HG03135 (cell line): ENCODE results near the gene SMAD1.

Source experiments
- ATAC-seq: cut with Tn5 transposase; IDR thresholded peaks from one replicate; pipeline ENCODE4 v1.9.1; 2021; ENCODE audit warnings: mild to moderate bottlenecking, moderate library complexity; ENCODE audit not compliant: unreplicated experiment

The SMAD1 gene

DNA sequence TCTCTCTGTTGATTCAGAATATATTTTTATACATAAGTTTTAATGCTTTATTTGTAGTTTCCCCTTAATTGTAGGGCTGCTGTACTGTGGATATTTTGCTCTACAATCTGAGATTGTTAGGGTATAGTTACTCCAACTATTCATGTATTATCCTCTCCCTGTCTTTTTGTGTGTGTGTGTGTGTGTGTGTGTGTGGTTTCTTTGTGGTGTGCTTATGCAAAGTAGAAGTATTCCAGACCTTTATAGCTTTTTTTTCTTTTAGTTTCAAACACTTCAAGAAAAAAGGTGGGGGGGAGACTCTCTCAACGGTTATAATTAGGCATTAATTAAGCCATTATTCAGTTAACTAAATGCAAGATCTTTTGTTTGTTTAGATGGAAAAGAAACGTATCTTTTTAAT lies 6.7 kb downstream of the SMAD1 start:
- ATAC-seq: no peak

DNA sequence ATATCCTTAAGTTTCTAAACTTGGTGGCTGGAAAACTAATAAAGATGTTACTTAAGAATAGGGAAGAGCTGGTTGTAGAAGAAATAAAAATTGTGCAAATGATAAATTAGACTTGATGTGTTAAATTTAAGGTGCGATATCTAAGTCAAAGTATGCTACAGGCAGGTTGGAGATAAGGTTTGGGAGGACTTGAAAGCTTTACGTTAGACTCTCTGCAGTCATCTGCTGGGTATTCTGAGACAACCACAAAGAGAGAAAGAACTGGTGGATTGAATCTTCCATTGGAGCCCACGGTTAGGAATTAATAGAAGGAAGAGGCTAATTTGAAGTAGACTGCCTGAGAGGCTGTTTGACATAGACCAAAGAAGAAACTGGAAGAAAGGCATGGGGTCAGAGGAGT lies 7.9 kb downstream of the SMAD1 start:
- ATAC-seq: no peak

DNA sequence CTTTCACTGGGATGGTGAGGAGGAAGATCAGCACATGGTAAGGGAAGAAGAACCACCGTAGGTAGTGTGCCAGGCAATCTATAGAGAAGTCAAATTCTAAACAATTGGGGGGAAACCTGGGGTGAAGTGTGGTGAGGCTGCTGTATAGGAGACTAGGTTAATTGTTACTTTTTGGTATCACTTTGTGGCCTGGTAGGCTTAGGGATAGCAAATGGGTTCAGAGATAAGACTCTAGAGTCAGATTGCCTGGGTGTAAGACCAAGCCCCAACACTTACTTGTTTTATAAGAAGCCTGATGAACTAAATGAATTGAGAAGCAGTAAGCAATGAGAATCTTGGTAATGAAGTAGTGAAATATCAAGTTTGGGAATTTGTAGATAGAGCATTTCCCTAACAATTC lies 8.7 kb downstream of the SMAD1 start:
- ATAC-seq: no peak

GRCh38 chr4:145490796-145491195 lies 9.1 kb downstream of the SMAD1 start:
- no peak for ATAC-seq

GRCh38 chr4:145492376-145492775 lies 10.7 kb downstream of the SMAD1 start:
- no peak for ATAC-seq

GRCh38 chr4:145493166-145493565 lies 11.5 kb downstream of the SMAD1 start:
- ATAC-seq: no peak

GRCh38 chr4:145494666-145495270 lies 13.1 kb downstream of the SMAD1 start:
- ATAC-seq: no peak

- no peak for ATAC-seq
Measured at GRCh38 chr4:145496292-145496691, 14.6 kb downstream of the SMAD1 start.

- no peak for ATAC-seq
Measured at GRCh38 chr4:145497199-145498149, 15.8 kb downstream of the SMAD1 start.

- peak; percentile 48 for ATAC-seq
Measured at GRCh38 chr4:145498430-145498829, 16.8 kb downstream of the SMAD1 start.

DNA sequence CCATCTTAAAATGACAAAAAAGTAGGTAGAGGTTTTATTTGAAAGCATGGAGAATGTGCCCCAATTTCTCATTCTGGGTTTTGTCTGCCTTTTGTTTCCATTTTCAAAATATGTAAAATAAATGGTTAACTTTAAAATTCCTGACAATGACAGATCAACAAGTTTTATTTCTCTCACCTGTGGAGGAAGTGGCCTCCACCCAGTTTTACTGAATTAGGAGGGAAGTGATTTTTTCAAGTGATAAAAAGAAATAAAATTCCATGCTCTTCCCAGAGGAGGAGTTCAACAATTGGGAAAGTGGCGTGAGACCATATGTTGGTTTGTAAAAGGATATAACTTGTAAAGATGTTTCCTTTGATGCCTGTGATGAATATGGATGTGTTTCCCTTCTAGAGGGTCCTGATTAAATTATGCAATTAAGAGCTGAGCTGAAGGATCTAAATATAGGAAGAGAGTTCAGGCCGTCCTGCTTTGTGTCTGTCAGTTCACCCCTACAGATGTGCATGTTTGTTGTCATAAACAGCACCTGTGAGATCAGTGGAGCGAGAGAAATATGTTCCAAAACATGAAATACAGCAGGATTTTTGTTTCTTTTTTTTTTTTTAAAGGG lies 19.5 kb downstream of the SMAD1 start:
- ATAC-seq: peak; percentile 44

- ATAC-seq: no peak
Measured at GRCh38 chr4:145502809-145503208, 21.2 kb downstream of the SMAD1 start.

DNA sequence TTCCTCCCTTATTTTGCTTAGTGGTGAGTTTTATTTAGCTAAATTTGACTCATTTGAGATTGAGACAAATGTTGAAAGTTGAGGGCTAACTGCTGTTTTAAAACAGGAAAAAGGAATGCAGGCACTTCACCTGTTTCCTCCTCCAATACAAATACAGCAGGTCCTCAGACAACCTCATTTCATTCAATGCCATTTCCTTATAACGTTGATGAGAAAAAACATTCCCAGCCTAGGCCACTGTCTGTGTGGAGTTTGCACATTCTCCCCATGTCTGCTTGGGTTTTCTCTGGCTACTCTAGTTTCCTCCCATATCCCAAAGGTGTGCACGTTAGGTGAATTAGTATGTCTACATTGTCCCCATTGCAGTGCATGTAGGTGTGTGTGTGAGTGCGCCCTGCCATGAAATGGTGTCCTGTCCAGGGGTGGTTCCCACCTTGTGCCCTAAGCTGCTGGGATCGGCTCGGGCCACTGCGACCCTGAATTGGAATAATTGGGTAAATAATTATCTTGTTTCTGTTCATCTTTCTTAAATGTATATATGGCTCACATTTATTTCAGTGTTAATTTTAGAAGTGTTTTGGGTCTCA lies 21.9 kb downstream of the SMAD1 start:
- ATAC-seq: no peak

DNA sequence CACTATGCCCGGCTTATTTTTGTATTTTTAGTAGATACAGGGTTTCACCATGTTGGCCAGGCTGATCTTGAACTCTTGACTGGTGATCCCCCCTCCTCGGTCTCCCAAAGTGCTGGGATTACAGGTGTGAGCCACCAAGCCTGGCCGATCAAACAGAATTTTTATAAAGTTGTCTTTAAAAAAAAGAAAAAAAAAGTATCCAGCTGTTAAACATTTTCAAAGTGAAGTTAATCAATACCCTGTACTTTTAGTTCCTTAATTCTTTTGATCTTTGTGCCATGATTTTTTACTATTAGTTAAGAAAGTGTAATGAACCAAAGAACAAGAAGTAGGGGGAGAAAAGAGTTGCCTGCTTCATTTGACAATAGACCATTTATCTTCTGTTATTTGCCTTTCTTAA lies 24.3 kb downstream of the SMAD1 start:
- no peak for ATAC-seq

DNA sequence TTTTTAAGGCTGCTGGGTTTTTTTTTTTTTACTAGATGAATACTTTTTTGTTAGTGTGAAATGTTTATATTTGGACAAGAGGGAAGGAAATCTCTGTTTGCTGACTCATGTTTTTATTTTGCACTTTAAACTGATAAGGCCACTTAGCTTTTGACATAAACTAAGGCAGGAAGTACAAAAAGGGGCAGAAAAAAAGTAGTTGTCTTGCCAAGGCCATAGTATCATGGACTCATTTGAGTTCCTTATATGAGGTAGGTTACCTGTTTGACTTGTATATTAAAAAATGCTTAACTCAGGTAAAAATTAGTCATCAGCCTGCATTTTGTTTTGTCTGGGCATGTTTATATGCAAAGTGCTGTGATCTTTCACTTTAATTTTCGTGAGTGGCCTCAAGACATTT lies 26.0 kb downstream of the SMAD1 start:
- ATAC-seq: no peak

DNA sequence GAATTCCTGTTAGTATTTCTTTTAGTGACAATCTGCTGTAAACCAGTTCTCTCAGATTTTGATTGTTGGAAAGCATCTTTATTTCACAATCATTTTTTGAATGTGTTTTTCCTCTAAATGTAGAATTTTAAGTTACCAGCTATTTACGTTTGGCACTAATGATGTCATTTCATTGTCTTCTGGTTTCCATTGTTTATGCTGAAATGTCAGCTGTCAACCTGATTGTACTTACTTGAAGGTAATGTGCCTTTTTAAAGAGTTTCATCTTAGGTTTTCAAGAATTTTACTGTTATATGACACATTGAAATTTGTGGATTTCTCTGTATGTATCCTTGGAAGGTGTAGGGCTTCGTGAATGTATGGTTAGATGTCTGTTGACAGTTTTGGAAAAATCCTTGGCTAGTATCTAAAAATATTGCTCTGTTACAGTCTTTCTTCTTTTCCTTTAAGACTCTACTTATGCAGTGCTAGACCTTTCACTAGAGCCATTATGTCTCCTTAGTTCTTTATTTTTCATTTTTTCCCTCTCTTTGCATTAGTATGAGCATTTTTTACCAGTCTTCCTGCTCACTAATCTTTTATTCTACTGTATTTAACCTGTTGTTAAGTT lies 30.4 kb downstream of the SMAD1 start:
- ATAC-seq: no peak

DNA sequence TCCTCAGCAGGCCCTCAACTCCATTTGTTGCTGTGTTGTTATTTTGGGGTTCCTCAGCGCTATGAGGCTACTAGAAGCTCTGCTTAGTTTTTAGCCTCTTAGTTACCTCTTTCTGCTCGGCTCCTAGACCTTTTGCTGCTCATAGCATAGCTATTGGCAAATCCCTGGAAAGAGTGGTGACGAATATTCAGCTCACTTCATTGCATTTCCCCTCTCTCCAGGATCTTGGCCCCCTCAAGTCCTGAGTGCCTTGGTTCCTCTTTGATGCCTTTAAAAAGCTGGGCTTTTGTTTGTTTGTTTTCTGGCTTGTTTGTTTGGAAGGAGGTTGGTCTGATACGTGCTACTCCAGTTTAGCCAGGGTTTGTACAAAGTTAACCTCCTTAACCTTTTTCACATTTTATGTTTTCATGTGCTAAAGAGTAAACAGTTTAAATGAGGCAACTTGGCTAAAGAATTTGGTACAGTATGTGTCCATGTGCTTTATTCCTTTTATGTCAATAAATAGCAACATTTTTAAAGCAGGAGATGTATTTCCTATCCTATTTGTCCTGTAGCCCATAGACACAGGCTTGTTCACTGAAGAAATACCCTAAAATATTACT lies 31.5 kb downstream of the SMAD1 start:
- ATAC-seq: no peak

- ATAC-seq: no peak
Measured at GRCh38 chr4:145520172-145520571, 38.5 kb downstream of the SMAD1 start.

GRCh38 chr4:145521282-145521681 lies 39.6 kb downstream of the SMAD1 start:
- no peak for ATAC-seq

DNA sequence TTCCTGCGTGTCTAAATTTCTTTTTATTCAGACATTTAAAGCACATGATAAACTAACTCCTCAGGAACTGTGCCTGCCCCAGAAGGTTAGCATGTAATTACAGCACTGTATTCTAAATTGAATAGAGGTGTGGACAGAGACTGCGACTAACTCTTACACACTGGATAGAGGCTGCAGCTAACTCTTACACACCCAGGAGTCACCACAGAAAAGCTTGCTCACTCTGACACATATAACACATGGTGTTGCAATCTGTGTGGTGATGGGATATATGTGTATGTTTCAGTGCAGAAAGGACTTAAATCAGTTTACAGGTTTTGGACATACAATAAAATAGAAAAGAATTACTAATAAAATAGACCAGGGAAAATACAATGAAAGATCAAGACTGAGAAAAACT lies 41.5 kb downstream of the SMAD1 start:
- no peak for ATAC-seq

- no peak for ATAC-seq
Measured at GRCh38 chr4:145524552-145524951, 42.9 kb downstream of the SMAD1 start.
